Duodenal mucosa (tissue), 2 donors: Measurements from ENCODE around the gene PITHD1.
"Not testable (repeated sequence)": the region's sequence is repeated elsewhere in the genome, so short reads cannot be mapped to it uniquely, and the experiment has no call there.

Experiments
- H3K27ac ChIP-seq: one replicate; pipeline ENCODE4 v1.7.0; 2013; ENCODE audit warnings: low read depth, low read length
- H3K27me3 ChIP-seq, 2 donors: one replicate each; pipeline ENCODE4 v1.7.0; 2013; ENCODE audit warnings: low read length in 2 of 2, control low read depth in 1 of 2; ENCODE audit not compliant: insufficient read depth in 2 of 2, control insufficient read depth in 1 of 2
- H3K36me3 ChIP-seq, 2 donors: one replicate each; pipeline ENCODE4 v1.7.0; 2013; ENCODE audit warnings: low read length in 2 of 2, control low read depth in 1 of 2; ENCODE audit not compliant: insufficient read depth in 2 of 2, control insufficient read depth in 1 of 2
- H3K4me1 ChIP-seq, 2 donors: one replicate each; pipeline ENCODE4 v1.7.0; 2013; ENCODE audit warnings: low read length in 2 of 2, control low read depth in 1 of 2; ENCODE audit not compliant: insufficient read depth in 2 of 2, control insufficient read depth in 1 of 2
- H3K4me3 ChIP-seq, 2 donors: one replicate each; pipeline ENCODE4 v1.7.0; 2013; ENCODE audit warnings: low read length in 2 of 2, low read depth in 1 of 2
- H3K9ac ChIP-seq, 2 donors: one replicate each; pipeline ENCODE4 v1.7.0; 2013; ENCODE audit warnings: low read length in 2 of 2, low read depth in 1 of 2
- H3K9me3 ChIP-seq, 2 donors: one replicate each; pipeline ENCODE4 v1.7.0; 2013; ENCODE audit warnings: low read length in 2 of 2, control low read depth in 1 of 2; ENCODE audit not compliant: control insufficient read depth in 1 of 2

The PITHD1 gene

GRCh38 chr1:23792151-23792945 is 14.1 kb downstream of the PITHD1 start:
- Histone ChIP-seq H3K27ac (no peak overlapping the region), H3K27me3 (no peaks in the 10 kb centered on the region), H3K4me1 (peaks cover 22 to 37% of the 10 kb centered on the region in 2 donors), H3K9ac (peak overlapping the region; percentile 26 to 43), H3K36me3 (peaks cover 6 to 29% of the 10 kb centered on the region in 2 donors), H3K4me3 (peak overlapping the region; percentile 91 to 97), H3K9me3 (no peaks in the 10 kb centered on the region)

DNA sequence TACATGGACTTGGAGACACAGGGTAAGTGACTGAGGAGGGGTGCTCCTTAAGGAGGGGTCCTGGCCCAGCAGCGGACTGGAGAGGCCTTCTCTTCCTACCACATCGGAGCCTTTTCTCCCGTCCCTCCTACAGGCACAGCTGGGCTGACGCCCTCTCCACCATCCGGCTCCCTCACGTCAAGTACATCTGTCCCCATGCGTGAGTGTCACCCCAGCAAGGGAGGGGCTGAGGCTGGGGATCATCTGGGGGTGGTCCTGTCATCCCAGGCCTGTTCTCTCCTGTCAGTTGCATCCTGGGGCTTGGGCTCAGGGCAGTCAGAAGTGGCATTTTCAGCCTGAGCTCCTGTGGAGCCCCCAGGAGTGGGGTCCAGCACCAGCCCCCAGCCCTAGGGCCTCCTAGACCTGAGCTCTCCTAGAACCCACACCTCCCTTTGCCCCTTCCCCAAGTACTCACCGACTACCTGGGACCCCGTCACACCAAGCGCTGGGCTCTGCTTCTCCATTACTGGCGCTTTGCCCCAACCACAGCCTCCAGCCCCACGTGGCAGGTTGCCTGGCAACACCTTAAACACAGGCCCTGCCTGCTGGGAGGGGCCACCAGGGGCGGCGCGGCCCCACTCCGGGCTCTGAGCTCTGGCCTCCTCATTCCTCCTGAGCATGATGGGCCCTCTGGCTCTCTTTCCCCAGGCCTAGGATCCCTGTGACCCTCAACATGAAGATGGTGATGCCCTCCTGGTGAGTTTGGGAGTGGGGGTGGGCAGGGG is 15.0 kb downstream of the PITHD1 start:
- Histone ChIP-seq H3K4me1 (peaks cover 22 to 37% of the 10 kb centered on the region in 2 donors), H3K9ac (peak overlapping the region in 1 of 2 donors; percentile 10), H3K9me3 (no peaks in the 10 kb centered on the region), H3K36me3 (peaks cover 13 to 31% of the 10 kb centered on the region in 2 donors), H3K4me3 (peak overlapping the region in 1 of 2 donors; percentile 22), H3K27me3 (no peaks in the 10 kb centered on the region), H3K27ac (no peak overlapping the region)

DNA sequence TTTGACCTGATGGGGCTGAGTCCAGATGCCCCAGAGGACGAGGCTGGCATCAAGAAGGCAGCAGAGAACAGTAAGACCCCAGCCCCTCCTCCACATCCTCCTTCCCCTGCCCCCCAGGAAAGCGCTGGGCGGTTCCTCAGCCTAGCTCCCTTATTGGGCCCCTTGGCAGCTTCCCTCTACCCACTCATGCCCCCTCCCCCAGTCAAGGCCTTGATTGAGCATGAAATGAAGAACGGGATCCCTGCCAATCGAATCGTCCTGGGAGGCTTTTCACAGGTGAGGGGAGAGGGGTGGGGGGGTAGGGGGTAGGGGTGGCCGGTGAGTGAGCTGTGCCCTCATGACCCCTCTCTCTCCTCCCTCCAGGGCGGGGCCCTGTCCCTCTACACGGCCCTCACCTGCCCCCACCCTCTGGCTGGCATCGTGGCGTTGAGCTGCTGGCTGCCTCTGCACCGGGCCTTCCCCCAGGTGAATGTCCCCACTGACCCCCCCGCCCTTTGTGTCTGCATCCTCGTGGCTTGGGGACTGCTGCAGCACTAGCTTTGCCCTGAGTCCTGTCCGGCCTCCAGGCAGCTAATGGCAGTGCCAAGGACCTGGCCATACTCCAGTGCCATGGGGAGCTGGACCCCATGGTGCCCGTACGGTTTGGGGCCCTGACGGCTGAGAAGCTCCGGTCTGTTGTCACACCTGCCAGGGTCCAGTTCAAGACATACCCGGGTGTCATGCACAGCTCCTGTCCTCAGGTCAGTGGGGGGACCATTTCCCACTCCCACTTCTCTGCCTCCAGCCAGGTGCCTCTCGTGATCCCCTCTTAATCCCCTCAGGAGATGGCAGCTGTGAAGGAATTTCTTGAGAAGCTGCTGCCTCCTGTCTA is 15.9 kb downstream of the PITHD1 start:
- no peak overlapping the region for H3K4me3 ChIP-seq
- H3K4me1 ChIP-seq, result peaks cover 26 to 43% of the 10 kb centered on the region in 2 donors
- H3K9ac ChIP-seq, result no peak overlapping the region
- no peak overlapping the region for H3K27ac ChIP-seq
- H3K27me3 ChIP-seq, result no peaks in the 10 kb centered on the region
- H3K36me3 ChIP-seq, result peaks cover 13 to 34% of the 10 kb centered on the region in 2 donors
- H3K9me3 ChIP-seq, result no peaks in the 10 kb centered on the region

DNA sequence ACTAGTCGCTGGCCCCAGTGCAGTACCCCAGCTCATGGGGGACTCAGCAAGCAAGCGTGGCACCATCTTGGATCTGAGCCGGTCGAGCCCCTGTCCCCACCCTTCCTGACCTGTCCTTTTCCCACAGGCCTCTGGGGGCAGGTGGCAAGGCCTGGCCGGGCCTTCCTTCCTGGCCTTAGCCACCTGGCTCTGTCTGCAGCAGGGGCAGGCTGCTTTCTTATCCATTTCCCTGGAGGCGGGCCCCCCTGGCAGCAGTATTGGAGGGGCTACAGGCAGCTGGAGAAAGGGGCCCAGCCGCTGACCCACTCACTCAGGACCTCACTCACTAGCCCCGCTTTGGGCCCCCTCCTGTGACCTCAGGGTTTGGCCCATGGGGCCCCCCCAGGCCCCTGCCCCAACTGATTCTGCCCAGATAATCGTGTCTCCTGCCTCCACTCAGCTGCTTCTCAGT is 16.5 kb downstream of the PITHD1 start:
- H3K9me3 ChIP-seq, H3K4me3 ChIP-seq, H3K27me3 ChIP-seq, H3K9ac ChIP-seq, H3K27ac ChIP-seq: not testable (repeated sequence)
- H3K4me1 ChIP-seq, result peaks cover 33 to 50% of the 10 kb centered on the region in 2 donors
- peaks cover 13 to 34% of the 10 kb centered on the region in 2 donors for H3K36me3 ChIP-seq

- no peak overlapping the region for H3K9ac ChIP-seq
- peaks cover 13 to 34% of the 10 kb centered on the region in 2 donors for H3K36me3 ChIP-seq
- no peak overlapping the region for H3K27ac ChIP-seq
- no peaks in the 10 kb centered on the region for H3K9me3 ChIP-seq
- H3K27me3 ChIP-seq, result no peaks in the 10 kb centered on the region
- H3K4me1 ChIP-seq, result peaks cover 26 to 46% of the 10 kb centered on the region in 2 donors
- H3K4me3 ChIP-seq, result no peak overlapping the region
Observed at GRCh38 chr1:23795676-23796465, 17.7 kb downstream of the PITHD1 start.

GRCh38 chr1:23796466-23797271 is 18.5 kb downstream of the PITHD1 start:
- Histone ChIP-seq H3K9ac (no peak overlapping the region), H3K9me3 (no peaks in the 10 kb centered on the region), H3K27ac (no peak overlapping the region), H3K36me3 (peaks cover 13 to 34% of the 10 kb centered on the region in 2 donors), H3K27me3 (no peaks in the 10 kb centered on the region), H3K4me1 (peaks cover 29 to 49% of the 10 kb centered on the region in 2 donors), H3K4me3 (no peak overlapping the region)

DNA sequence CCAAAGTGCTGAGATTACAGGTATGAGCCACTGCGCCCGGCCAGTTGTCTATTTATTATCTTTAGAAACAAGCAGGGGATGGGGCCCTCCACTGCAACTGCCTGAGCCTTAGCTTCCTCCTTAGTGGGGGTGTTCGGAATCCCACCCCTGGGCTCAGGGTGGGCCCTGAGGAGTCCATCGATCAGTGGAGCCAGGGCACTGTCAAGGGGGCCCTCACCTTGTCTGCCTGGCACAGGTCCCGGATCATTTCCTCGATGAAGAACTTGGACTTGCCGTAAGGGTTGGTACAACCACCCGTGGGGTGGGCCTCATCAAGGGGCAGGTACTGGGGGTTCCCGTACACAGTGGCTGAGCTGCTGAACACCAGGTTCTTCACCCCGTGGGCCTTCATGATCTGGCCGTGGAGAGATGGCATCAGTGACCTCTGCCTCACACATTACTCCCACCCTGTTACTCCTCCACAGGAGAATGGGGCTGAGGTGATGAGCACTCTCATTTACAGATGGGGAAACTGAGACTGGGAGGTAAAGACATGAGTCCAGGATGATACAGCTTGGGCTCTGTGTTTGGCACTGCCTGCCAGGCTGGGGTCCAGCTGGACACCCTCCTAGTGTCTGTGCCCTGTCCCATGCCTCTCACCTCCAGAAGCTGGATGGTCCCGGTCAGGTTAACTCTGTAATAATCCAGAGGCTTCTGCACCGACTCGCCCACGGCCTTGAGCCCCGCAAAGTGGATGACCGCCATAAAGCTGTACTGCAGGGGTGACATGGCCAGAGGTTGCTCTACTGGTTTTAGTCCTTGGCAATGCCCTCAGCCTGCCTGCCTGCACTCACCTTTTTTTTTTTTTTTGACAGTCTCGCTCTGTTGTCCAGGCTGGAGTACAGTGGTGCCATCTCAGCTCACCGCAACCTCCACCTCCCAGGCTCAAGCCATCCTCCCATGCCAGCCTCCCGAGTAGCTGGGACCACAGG is 19.5 kb downstream of the PITHD1 start:
- no peak overlapping the region for H3K27ac ChIP-seq
- no peak overlapping the region for H3K4me3 ChIP-seq
- H3K27me3 ChIP-seq, result no peaks in the 10 kb centered on the region
- H3K4me1 ChIP-seq, result peaks cover 30 to 44% of the 10 kb centered on the region in 2 donors
- H3K9ac ChIP-seq, result no peak overlapping the region
- H3K9me3 ChIP-seq, result no peaks in the 10 kb centered on the region
- H3K36me3 ChIP-seq, result peaks cover 13 to 38% of the 10 kb centered on the region in 2 donors

GRCh38 chr1:23798662-23799142 is 20.5 kb downstream of the PITHD1 start:
- Histone ChIP-seq H3K9ac (peak overlapping the region; percentile 87 to 94), H3K4me3 (peak overlapping the region; percentile 88 to 89), H3K27ac (peak overlapping the region; percentile 96), H3K9me3 (no peaks in the 10 kb centered on the region), H3K4me1 (peaks cover 25 to 36% of the 10 kb centered on the region in 2 donors), H3K36me3 (peaks cover 13 to 41% of the 10 kb centered on the region in 2 donors), H3K27me3 (no peaks in the 10 kb centered on the region)
